22Rv1 (cell line): ENCODE measurements around the gene IQCH.

Source experiments
- H3K27ac ChIP-seq: fragments of 450-650 bp; 2 replicates; pipeline ENCODE4 v1.5.1; 2017
- ZFX ChIP-seq: fragments of 450-650 bp; IDR thresholded peaks from 2 replicates; pipeline ENCODE4 v1.6.1; 2017; ENCODE audit warnings: antibody characterized with exemption, borderline replicate concordance
- TF ChIP-seq, protein P1 (sequence below): fragments of 450-650 bp; IDR thresholded peaks from 2 replicates; pipeline ENCODE4 v1.5.1; 2017; ENCODE audit warnings: mild to moderate bottlenecking

The IQCH gene

GRCh38 chr15:67216859-67217258 is 37.7 kb upstream of the IQCH start:
- no peak for TF ChIP-seq ZFX
- TF ChIP-seq, protein P1, sequence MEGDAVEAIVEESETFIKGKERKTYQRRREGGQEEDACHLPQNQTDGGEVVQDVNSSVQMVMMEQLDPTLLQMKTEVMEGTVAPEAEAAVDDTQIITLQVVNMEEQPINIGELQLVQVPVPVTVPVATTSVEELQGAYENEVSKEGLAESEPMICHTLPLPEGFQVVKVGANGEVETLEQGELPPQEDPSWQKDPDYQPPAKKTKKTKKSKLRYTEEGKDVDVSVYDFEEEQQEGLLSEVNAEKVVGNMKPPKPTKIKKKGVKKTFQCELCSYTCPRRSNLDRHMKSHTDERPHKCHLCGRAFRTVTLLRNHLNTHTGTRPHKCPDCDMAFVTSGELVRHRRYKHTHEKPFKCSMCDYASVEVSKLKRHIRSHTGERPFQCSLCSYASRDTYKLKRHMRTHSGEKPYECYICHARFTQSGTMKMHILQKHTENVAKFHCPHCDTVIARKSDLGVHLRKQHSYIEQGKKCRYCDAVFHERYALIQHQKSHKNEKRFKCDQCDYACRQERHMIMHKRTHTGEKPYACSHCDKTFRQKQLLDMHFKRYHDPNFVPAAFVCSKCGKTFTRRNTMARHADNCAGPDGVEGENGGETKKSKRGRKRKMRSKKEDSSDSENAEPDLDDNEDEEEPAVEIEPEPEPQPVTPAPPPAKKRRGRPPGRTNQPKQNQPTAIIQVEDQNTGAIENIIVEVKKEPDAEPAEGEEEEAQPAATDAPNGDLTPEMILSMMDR: no peak
- H3K27ac ChIP-seq: no peak overlapping the region

DNA sequence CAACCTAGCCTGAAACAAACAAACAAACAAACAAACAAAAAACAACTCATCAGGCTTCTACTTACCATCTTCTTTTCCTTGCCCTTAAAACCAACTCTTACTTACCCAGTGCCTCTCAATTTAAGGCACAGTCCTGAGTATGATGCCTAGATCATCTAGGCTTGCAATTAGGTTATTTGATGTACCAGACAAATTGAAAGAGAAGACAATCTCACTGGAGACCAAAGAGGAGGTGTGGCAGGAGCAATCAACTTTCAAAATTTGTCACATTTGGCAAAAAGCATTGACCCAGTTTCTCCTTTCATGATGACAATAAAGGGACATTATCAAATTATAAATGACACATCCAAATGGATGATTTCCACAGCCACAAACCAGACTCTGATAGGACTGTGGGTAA is 36.2 kb upstream of the IQCH start:
- TF ChIP-seq, protein P1: no peak
- TF ChIP-seq ZFX: no peak

GRCh38 chr15:67219288-67219687 is 35.3 kb upstream of the IQCH start:
- TF ChIP-seq ZFX: no peak
- TF ChIP-seq, protein P1: no peak
- no peak overlapping the region for H3K27ac ChIP-seq

More for the DNA sequence above, 36.2 kb upstream of the IQCH start:
- no peak overlapping the region for H3K27ac ChIP-seq

- no peak overlapping the region for H3K27ac ChIP-seq
- no peak for TF ChIP-seq ZFX
- TF ChIP-seq, protein P1: no peak
These were observed 29.7 kb upstream of the IQCH start for GRCh38 chr15:67224889-67225288.

DNA sequence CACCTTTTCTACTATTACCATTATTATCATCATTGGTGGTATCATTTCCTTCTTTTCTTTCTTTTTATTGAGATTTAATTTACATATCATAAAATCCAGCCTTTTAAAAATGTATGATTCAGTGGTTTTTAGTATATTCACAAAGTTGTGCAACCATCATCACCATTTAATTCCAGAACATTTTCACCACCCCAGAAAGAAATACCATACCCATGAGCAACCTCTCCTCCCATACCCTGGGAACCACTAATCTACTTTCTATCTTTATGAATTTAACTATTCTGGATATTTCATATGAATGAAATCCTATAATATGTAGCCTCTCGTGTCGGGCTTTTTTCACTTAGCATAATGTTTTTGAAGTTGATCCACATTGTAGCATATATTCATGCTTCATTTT is 29.2 kb upstream of the IQCH start:
- no peak overlapping the region for H3K27ac ChIP-seq
- no peak for TF ChIP-seq ZFX
- TF ChIP-seq, protein P1: no peak

GRCh38 chr15:67227431-67227830 is 27.2 kb upstream of the IQCH start:
- no peak overlapping the region for H3K27ac ChIP-seq
- TF ChIP-seq ZFX: no peak
- TF ChIP-seq, protein P1: no peak

GRCh38 chr15:67227846-67228245 is 26.7 kb upstream of the IQCH start:
- no peak overlapping the region for H3K27ac ChIP-seq
- no peak for TF ChIP-seq ZFX
- TF ChIP-seq, protein P1: no peak
